Keratinocyte (primary cell): ENCODE data around the gene DDX49. TPM values are rescaled to one million over a fixed set of nuclear protein-coding genes. Genes with fewer than 3 reads are reported as not detected.

Source experiments
- DNase-seq: peaks from one replicate; pipeline ENCODE4 v3.0.0-alpha.2; 2011; ENCODE audit warnings: low read depth, missing footprints, low spot score
- FAIRE-seq: peaks from 2 replicates; lab custom pipeline; 2011; peaks lifted over from hg19 to GRCh38; lab: Jason Lieb, UNC
- H2AFZ ChIP-seq: 2 replicates; pipeline ENCODE4 v1.6.0; 2012; ENCODE audit warnings: low read length, control low read depth, inconsistent platforms; ENCODE audit not compliant: control insufficient read depth
- H3K27ac ChIP-seq: 2 replicates; pipeline ENCODE4 v1.5.1; 2011; ENCODE audit warnings: low read length; ENCODE audit not compliant: control insufficient read depth, insufficient read depth
- H3K27me3 ChIP-seq: 3 replicates; pipeline ENCODE4 v1.6.0; 2011; ENCODE audit warnings: low read length; ENCODE audit not compliant: control insufficient read depth, insufficient read depth; ENCODE audit errors: extremely low read depth
- H3K36me3 ChIP-seq, 2 experiments: 2 replicates in 1 of 2; 3 replicates in 1 of 2; pipeline ENCODE4 v1.5.1; 2011; ENCODE audit warnings: low read length in 2 of 2, mild to moderate bottlenecking in 1 of 2; ENCODE audit not compliant: control insufficient read depth in 2 of 2, insufficient read depth in 2 of 2; ENCODE audit errors: extremely low read depth in 1 of 2
- H3K4me1 ChIP-seq: 3 replicates; pipeline ENCODE4 v1.5.1; 2011; ENCODE audit warnings: low read length; ENCODE audit not compliant: control insufficient read depth, insufficient read depth; ENCODE audit errors: extremely low read depth
- H3K4me2 ChIP-seq: 3 replicates; pipeline ENCODE4 v1.6.0; 2011; ENCODE audit warnings: low read depth, low read length; ENCODE audit not compliant: control insufficient read depth, insufficient read depth; ENCODE audit errors: extremely low read depth
- H3K4me3 ChIP-seq, 3 experiments: fragments of 200-600 bp in 1 of 3; sonication (generic) in 1 of 3; 2 replicates in 2 of 3; 3 replicates in 1 of 3; pipeline ENCODE4 v1.5.1; 2011 to 2016; ENCODE audit warnings: low read length in 3 of 3, mild to moderate bottlenecking in 3 of 3, control low read depth in 2 of 3, inconsistent platforms in 1 of 3, low read depth in 1 of 3, mixed read lengths in 1 of 3, mixed run types in 1 of 3, moderate library complexity in 1 of 3; ENCODE audit not compliant: control insufficient read depth in 2 of 3, insufficient read depth in 2 of 3; ENCODE audit errors: extremely low read depth in 1 of 3
- H3K79me2 ChIP-seq: 2 replicates; pipeline ENCODE4 v1.6.0; 2012; ENCODE audit warnings: low read length; ENCODE audit not compliant: control insufficient read depth, insufficient read depth
- H3K9ac ChIP-seq: 3 replicates; pipeline ENCODE4 v1.6.0; 2011; ENCODE audit warnings: low read length; ENCODE audit not compliant: control insufficient read depth, insufficient read depth; ENCODE audit errors: extremely low read depth
- H3K9me1 ChIP-seq: 3 replicates; pipeline ENCODE4 v1.6.0; 2011; ENCODE audit warnings: low read length; ENCODE audit not compliant: control insufficient read depth, insufficient read depth; ENCODE audit errors: extremely low read depth
- H3K9me3 ChIP-seq: 2 replicates; pipeline ENCODE4 v1.5.1; 2012; ENCODE audit warnings: low read depth, low read length; ENCODE audit not compliant: control insufficient read depth
- H4K20me1 ChIP-seq: 3 replicates; pipeline ENCODE4 v1.6.0; 2011; ENCODE audit warnings: low read length; ENCODE audit not compliant: control insufficient read depth, insufficient read depth; ENCODE audit errors: extremely low read depth
- CTCF ChIP-seq, 3 experiments: IDR thresholded peaks in 1 of 3; conservative IDR thresholded peaks in 1 of 3; optimal IDR thresholded peaks in 1 of 3; 2 replicates in 2 of 3; 3 replicates in 1 of 3; pipeline versions ENCODE3 to v1.5.1; 2011; ENCODE audit warnings: low read length in 3 of 3, mild to moderate bottlenecking in 3 of 3, moderate library complexity in 2 of 3, control low read depth in 1 of 3, inconsistent platforms in 1 of 3; ENCODE audit not compliant: insufficient read depth in 2 of 3; ENCODE audit errors: extremely low read depth in 1 of 3
- EZH2 ChIP-seq: IDR thresholded peaks from one replicate; pipeline ENCODE4 v1.6.1; 2012; ENCODE audit warnings: inconsistent platforms, mild to moderate bottlenecking, low read length, moderate library complexity
- dilution Hi-C: fragments of 300-500 bp; cut with MboI; formaldehyde crosslinking; loops from one replicate; pipeline ENCODE4 v1.7.0; 2020; ENCODE audit warnings: low sequenced_read_pairs; ENCODE audit not compliant: extremely low pct_ligation_motif_present
- polyA plus RNA-seq, 5 experiments: library from polyadenylated mRNA; depleted of rRNA in 3 of 5; stranded (reverse) in 3 of 5; stranded (forward) in 1 of 5; unstranded in 1 of 5; fragments of >200 nt; gene quantifications; 1 replicate in 1 of 5; 2 replicates in 3 of 5; 3 replicates in 1 of 5; pipeline versions ENCODE4 v1.2.1 to v1.2.3, GENCODE V29; 2011 to 2012; ENCODE audit warnings: missing spikeins in 2 of 5, low read depth in 1 of 5, low replicate concordance in 1 of 5

Gene DDX49
- polyA plus RNA-seq, 1 donor (not counting 4 experiments of a cell fraction or from before 2014, with no cell fraction given) = 39.2 TPM

- Histone ChIP-seq H3K9me3 (no peaks in the 10 kb centered on the region), H3K27me3 (peaks cover 5% of the 10 kb centered on the region), H3K27ac (no peak overlapping the region), H3K4me1 (no peaks in the 10 kb centered on the region), H3K4me3 (no peak overlapping the region), H4K20me1 (no peaks in the 10 kb centered on the region), H2AFZ (no peak overlapping the region), H3K79me2 (no peaks in the 10 kb centered on the region), H3K9me1 (no peaks in the 10 kb centered on the region), H3K36me3 (no peaks in the 10 kb centered on the region), H3K4me2 (no peak overlapping the region), H3K9ac (no peak overlapping the region)
- DNase-seq = no peak
- FAIRE-seq = no peak
- dilution Hi-C loops = no loop called here
- TF ChIP-seq EZH2 = no peak
- TF ChIP-seq CTCF (optimal IDR thresholded peaks at IDR 0.05 in 1 of 3, IDR thresholded peaks at IDR 0.05 in 1 of 3, conservative IDR thresholded peaks at IDR 0.05 in 1 of 3; ENCODE audit: extremely low read depth in 1 of 3, insufficient read depth in 2 of 3, low read length in 3 of 3) = no peak
These were observed 42.5 kb downstream of the DDX49 start for GRCh38 chr19:18961767-18962620.

GRCh38 chr19:18964121-18964520, 44.6 kb downstream of the DDX49 start:
- H3K27ac ChIP-seq = no peak overlapping the region
- H3K4me2 ChIP-seq = no peak overlapping the region
- H2AFZ ChIP-seq = no peak overlapping the region
- H3K79me2 ChIP-seq = no peaks in the 10 kb centered on the region
- H3K27me3 ChIP-seq = peaks cover 5% of the 10 kb centered on the region
- TF ChIP-seq CTCF (optimal IDR thresholded peaks at IDR 0.05 in 1 of 3, IDR thresholded peaks at IDR 0.05 in 1 of 3, conservative IDR thresholded peaks at IDR 0.05 in 1 of 3; ENCODE audit: extremely low read depth in 1 of 3, insufficient read depth in 2 of 3, low read length in 3 of 3) (no peak), EZH2 (no peak)
- no peaks in the 10 kb centered on the region for H4K20me1 ChIP-seq
- DNase-seq (no peak), FAIRE-seq (no peak)
- H3K4me1 ChIP-seq = no peaks in the 10 kb centered on the region
- H3K9me1 ChIP-seq = no peaks in the 10 kb centered on the region
- H3K4me3 ChIP-seq = no peak overlapping the region
- dilution Hi-C loops = no loop called here
- no peak overlapping the region for H3K9ac ChIP-seq
- no peaks in the 10 kb centered on the region for H3K9me3 ChIP-seq
- no peaks in the 10 kb centered on the region for H3K36me3 ChIP-seq
